Brain microvascular endothelial cell (primary cell): Measurements from ENCODE around the gene USF3.

Experiments used
- DNase-seq: peaks from one replicate; pipeline ENCODE4 v3.0.0-alpha.2; 2020
- H3K27ac ChIP-seq: fragments of 250-450 bp; sonication (Bioruptor Pico); 2 replicates; pipeline ENCODE4 v1.5.1; 2020; ENCODE audit warnings: mild to moderate bottlenecking, moderate library complexity
- H3K27me3 ChIP-seq: fragments of 250-450 bp; sonication (Bioruptor Pico); replicated peaks from 2 replicates; pipeline ENCODE4 v1.5.1; 2020; ENCODE audit warnings: mild to moderate bottlenecking
- H3K36me3 ChIP-seq: fragments of 250-450 bp; sonication (Bioruptor Pico); replicated peaks from 2 replicates; pipeline ENCODE4 v1.5.1; 2020; ENCODE audit warnings: mild to moderate bottlenecking
- H3K4me3 ChIP-seq: 2 replicates; pipeline ENCODE4 v1.5.1; 2011; ENCODE audit warnings: low read depth, mild to moderate bottlenecking, control low read depth, low read length, moderate library complexity
- in situ Hi-C: cut with HindIII; loops from 2 replicates; pipeline ENCODE4 v1.10.0; 2017; ENCODE audit warnings: low sequenced_read_pairs, low pct_ligation_motif_present
- TF ChIP-seq, protein P1 (sequence below): IDR thresholded peaks from 2 replicates; pipeline ENCODE4 v1.5.1; 2011; ENCODE audit warnings: low read depth, mild to moderate bottlenecking, moderate library complexity, low read length, control low read depth, inconsistent platforms; ENCODE audit errors: missing control alignments

Gene USF3

DNA sequence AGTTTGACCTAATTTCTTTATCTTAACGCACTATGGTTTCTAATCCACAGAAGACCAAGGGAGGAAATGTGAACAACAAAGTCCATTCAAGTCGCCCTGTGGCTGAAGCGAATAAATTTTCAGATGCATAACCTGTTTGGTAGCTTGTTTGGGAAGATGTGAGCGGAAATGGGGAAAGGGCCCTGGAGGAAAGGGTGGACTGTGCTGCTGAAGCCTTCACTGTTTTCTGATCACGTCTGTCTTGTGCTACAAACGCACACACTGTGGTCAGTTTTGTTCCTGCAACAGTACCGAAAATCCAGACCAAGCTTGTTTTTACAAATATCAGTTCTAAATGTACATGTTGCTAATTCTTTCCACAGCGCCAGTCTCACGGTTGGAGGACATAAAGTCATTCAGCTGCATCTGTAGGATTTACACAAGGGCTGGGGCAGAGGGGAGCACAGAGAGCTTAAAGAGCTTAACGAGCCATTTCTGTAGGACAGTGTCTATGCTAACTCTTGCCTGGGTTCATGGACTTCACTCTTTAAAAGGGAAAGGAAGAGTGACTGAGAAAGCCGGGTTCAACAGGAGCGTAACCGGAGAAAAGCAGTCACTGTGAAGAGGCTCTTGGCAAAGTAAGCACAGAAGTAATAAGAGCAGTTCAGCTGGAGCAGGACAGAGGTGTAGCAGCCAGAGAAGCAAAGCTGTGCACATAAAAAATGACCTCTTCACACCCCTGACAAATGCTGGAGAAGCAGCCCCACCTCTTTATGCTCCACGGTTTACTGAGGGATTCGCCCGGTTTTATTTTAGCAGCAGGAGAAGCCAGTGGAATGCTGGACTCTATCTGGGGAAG, 66.6 kb downstream of the USF3 start:
- TF ChIP-seq, protein P1, sequence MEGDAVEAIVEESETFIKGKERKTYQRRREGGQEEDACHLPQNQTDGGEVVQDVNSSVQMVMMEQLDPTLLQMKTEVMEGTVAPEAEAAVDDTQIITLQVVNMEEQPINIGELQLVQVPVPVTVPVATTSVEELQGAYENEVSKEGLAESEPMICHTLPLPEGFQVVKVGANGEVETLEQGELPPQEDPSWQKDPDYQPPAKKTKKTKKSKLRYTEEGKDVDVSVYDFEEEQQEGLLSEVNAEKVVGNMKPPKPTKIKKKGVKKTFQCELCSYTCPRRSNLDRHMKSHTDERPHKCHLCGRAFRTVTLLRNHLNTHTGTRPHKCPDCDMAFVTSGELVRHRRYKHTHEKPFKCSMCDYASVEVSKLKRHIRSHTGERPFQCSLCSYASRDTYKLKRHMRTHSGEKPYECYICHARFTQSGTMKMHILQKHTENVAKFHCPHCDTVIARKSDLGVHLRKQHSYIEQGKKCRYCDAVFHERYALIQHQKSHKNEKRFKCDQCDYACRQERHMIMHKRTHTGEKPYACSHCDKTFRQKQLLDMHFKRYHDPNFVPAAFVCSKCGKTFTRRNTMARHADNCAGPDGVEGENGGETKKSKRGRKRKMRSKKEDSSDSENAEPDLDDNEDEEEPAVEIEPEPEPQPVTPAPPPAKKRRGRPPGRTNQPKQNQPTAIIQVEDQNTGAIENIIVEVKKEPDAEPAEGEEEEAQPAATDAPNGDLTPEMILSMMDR = no peak
- no peak overlapping the region for H3K4me3 ChIP-seq
- H3K36me3 ChIP-seq = no peaks in the 10 kb centered on the region
- H3K27me3 ChIP-seq = no peaks in the 10 kb centered on the region
- DNase-seq = no peak
- in situ Hi-C loops = no loop called here
- no peak overlapping the region for H3K27ac ChIP-seq

GRCh38 chr3:113628788-113629187, 67.7 kb downstream of the USF3 start:
- Histone ChIP-seq H3K4me3 (no peak overlapping the region), H3K27ac (no peak overlapping the region), H3K36me3 (no peaks in the 10 kb centered on the region), H3K27me3 (no peaks in the 10 kb centered on the region)
- in situ Hi-C loops = no loop called here
- DNase-seq = no peak
- TF ChIP-seq, protein P1 = no peak

GRCh38 chr3:113628316-113628715, 68.1 kb downstream of the USF3 start:
- in situ Hi-C loops = no loop called here
- Histone ChIP-seq H3K36me3 (no peaks in the 10 kb centered on the region), H3K27ac (no peak overlapping the region), H3K27me3 (no peaks in the 10 kb centered on the region), H3K4me3 (no peak overlapping the region)
- TF ChIP-seq, protein P1 = no peak
- DNase-seq = no peak

DNA sequence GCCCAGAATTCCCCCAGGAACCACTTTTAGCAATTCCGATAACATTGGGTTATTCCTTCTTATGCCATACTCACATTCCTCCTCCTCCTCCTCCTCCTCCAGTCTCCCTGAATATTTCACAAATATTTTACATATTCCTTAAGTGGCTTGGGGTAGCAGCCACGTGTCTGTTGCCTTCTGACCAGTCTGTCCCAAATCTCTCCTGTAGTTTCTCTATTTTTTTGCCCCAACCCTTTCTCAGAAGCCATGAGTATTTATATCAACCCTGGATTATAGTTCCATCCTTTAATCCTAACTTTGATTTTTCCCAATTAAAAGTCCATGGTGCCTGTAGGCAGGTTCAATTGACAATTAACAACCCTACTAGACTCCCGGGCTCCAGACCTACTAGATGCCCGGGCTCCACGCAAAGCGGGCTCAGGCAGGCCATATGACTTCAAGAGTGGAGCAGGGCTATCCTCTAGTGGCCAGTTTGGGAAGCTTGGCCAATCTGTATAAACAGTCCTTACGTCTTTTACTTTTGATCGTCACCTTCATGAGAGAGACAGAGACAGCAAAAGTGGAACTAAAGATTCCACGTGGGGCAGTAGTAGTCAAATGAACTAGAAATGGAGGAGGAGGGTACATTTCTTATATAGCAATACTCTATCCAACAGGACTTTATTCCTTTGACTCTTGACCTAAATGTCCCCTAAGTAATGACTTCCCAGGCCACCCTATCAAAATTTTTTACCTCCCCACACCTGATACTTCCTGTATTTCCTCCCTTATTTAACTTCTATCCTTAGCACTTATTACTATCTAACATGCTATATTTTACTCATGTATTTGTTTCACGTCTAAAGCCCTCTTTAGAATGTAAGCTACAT, 69.7 kb downstream of the USF3 start:
- TF ChIP-seq, protein P1 = peak; percentile 97
- no peaks in the 10 kb centered on the region for H3K36me3 ChIP-seq
- in situ Hi-C loops = no loop called here
- no peaks in the 10 kb centered on the region for H3K27me3 ChIP-seq
- DNase-seq = peak; percentile 71
- peak overlapping the region; percentile 5 for H3K4me3 ChIP-seq
- no peak overlapping the region for H3K27ac ChIP-seq

DNA sequence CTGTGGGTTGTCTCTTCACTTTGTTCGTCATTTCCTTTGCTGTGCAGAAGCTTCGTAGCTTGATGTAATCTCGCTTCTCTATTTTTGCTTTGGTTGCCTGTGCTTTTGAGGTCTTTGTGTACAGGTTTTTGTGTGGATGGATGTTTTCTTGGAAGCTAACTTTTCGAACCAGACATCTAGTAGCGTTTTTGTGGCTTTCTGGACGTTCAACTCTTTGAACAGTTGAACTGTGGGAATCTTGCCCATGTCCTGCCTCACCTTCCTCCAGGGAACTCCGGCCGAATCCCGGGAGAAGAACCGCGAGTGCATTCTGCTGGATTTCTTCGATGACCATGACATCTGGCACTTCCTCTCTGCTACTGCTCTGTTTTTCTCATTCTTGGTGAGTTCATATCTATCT, 70.6 kb downstream of the USF3 start:
- H3K27me3 ChIP-seq = no peaks in the 10 kb centered on the region
- H3K36me3 ChIP-seq = no peaks in the 10 kb centered on the region
- TF ChIP-seq, protein P1 = no peak
- H3K27ac ChIP-seq = no peak overlapping the region
- in situ Hi-C loops = no loop called here
- no peak overlapping the region for H3K4me3 ChIP-seq
- no peak for DNase-seq
